Measurements from ENCODE around the gene PPIL4.

PPIL4 gene

DNA sequence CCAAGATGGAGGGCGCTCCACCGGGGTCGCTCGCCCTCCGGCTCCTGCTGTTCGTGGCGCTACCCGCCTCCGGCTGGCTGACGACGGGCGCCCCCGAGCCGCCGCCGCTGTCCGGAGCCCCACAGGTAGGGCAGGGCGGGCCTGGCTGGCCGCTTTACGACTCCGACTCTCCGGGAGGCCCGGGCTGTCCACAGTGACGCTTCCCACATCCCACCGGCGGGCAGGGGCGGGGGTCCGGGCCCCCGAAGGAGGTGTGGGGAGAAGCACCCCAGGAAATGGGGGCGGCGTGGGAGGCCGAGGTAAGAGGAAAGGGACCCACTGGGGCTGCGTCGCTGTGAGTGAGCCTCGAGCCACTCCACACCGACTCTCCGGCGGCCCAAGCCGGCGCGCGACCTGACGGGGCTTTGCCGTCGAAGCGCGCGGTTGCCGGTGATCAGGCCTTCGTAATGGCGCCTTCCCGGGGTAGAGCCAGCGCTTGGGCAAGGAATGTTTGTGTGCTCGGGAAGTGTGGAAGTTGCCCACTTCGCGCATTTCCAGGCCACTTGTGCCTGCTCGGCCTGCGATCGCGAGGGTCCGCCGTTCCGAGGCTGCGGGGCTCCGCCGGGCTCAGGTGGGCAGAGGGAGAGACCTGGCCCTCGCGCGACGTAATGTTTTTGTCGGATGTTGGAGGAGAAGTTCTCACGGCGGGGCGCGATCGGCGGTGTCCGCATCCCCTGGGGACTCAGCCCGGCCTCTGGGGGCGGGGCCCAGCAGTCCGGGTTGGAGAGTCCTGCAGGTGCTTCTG lies 20.8 kb upstream of the PPIL4 start:
- peak overlapping the region; percentile 68; the same call in 1 of the 2 replicates for H3K9ac ChIP-seq
- peak overlapping the region; percentile 36; the same call in 1 of the 2 replicates for H3K27ac ChIP-seq
- no peaks in the 10 kb centered on the region for H4K20me1 ChIP-seq (ENCODE audit: insufficient read depth)
- TF ChIP-seq, protein P1, sequence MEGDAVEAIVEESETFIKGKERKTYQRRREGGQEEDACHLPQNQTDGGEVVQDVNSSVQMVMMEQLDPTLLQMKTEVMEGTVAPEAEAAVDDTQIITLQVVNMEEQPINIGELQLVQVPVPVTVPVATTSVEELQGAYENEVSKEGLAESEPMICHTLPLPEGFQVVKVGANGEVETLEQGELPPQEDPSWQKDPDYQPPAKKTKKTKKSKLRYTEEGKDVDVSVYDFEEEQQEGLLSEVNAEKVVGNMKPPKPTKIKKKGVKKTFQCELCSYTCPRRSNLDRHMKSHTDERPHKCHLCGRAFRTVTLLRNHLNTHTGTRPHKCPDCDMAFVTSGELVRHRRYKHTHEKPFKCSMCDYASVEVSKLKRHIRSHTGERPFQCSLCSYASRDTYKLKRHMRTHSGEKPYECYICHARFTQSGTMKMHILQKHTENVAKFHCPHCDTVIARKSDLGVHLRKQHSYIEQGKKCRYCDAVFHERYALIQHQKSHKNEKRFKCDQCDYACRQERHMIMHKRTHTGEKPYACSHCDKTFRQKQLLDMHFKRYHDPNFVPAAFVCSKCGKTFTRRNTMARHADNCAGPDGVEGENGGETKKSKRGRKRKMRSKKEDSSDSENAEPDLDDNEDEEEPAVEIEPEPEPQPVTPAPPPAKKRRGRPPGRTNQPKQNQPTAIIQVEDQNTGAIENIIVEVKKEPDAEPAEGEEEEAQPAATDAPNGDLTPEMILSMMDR (conservative IDR thresholded peaks at IDR 0.05; ENCODE audit: low read depth, low read length), result no peak
- H3K27me3 ChIP-seq (ENCODE audit: insufficient read depth, low read depth), result peaks cover 27% of the 10 kb centered on the region; the same call in 1 of the 2 replicates
- no peaks in the 10 kb centered on the region for H3K36me3 ChIP-seq (ENCODE audit: insufficient read depth)
- no peaks in the 10 kb centered on the region for H3K79me2 ChIP-seq (ENCODE audit: insufficient read depth, low read depth)
- no peak overlapping the region for H3K4me3 ChIP-seq (IDR thresholded peaks at IDR 0.05; ENCODE audit: insufficient read depth, low read depth, low read length)
- peak overlapping the region; percentile 77 for H3K4me2 ChIP-seq
- H2AFZ ChIP-seq (ENCODE audit: low read depth), result peak overlapping the region; percentile 96
- peaks cover 24% of the 10 kb centered on the region for H3K4me1 ChIP-seq (ENCODE audit: low read depth, poor library complexity, severe bottlenecking)

GRCh38 chr6:149565527-149566409 lies 19.9 kb upstream of the PPIL4 start, which contains the start of gene GINM1:
Gene GINM1, plus strand, starts transcription at chr6:149566375. Its CDS starts 40 bp downstream, at chr6:149566415.
- peaks cover 24% of the 10 kb centered on the region for H3K4me1 ChIP-seq (ENCODE audit: low read depth, poor library complexity, severe bottlenecking)
- peak within 1 kb of the TSS; percentile 68; the same call in 1 of the 2 replicates for H3K9ac ChIP-seq
- no peaks in the 10 kb centered on the region for H4K20me1 ChIP-seq (ENCODE audit: insufficient read depth)
- H3K27me3 ChIP-seq (ENCODE audit: insufficient read depth, low read depth), result peaks cover 35% of the 10 kb centered on the region; the same call in 1 of the 2 replicates
- H3K36me3 ChIP-seq (ENCODE audit: insufficient read depth), result no peaks in the 10 kb centered on the region
- H3K4me2 ChIP-seq, result peak within 1 kb of the TSS; percentile 77
- no peaks in the 10 kb centered on the region for H3K79me2 ChIP-seq (ENCODE audit: insufficient read depth, low read depth)
- H3K27ac ChIP-seq, result peak within 1 kb of the TSS; percentile 36; the same call in 1 of the 2 replicates
- peak within 1 kb of the TSS; percentile 96 for H2AFZ ChIP-seq (ENCODE audit: low read depth)
- H3K4me3 ChIP-seq (IDR thresholded peaks at IDR 0.05; ENCODE audit: insufficient read depth, low read depth, low read length), result no peak within 1 kb of the TSS
- TF ChIP-seq, protein P1 (conservative IDR thresholded peaks at IDR 0.05; ENCODE audit: low read depth, low read length), result peak; percentile 72

DNA sequence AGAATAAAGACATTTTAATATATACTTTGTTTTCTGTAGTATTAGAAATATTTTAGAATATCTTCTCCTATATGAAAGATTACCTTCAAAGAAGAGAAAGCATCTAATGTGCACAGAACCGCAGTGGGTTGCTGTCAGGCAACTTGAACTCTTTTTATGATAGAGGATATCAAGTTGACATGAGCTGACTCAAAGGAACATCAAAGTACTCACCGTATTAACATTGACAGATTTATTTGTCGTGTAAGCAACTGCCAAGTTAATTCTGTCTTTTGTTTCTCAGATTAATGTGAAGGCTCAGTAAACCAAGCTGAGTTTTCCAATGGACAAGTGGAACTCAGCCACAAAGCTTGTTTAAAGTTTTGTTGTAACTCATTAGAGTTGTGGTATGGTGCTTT lies 18.1 kb upstream of the PPIL4 start:
- Histone ChIP-seq H3K4me2 (no peak overlapping the region; the same call in 1 of the 2 replicates), H3K4me1 (ENCODE audit: low read depth, poor library complexity, severe bottlenecking) (peaks cover 24% of the 10 kb centered on the region), H3K27me3 (ENCODE audit: insufficient read depth, low read depth) (peaks cover 35% of the 10 kb centered on the region; the same call in 1 of the 2 replicates), H4K20me1 (ENCODE audit: insufficient read depth) (0 out of 2 replicates have a peak, but pooled peaks cover 3% of the 10 kb centered on the region), H3K27ac (no peak overlapping the region), H3K9ac (no peak overlapping the region), H3K79me2 (ENCODE audit: insufficient read depth, low read depth) (no peaks in the 10 kb centered on the region), H2AFZ (ENCODE audit: low read depth) (no peak overlapping the region), H3K36me3 (ENCODE audit: insufficient read depth) (no peaks in the 10 kb centered on the region), H3K4me3 (IDR thresholded peaks at IDR 0.05; ENCODE audit: insufficient read depth, low read depth, low read length) (no peak overlapping the region)
- TF ChIP-seq, protein P1 (conservative IDR thresholded peaks at IDR 0.05; ENCODE audit: low read depth, low read length), result no peak

DNA sequence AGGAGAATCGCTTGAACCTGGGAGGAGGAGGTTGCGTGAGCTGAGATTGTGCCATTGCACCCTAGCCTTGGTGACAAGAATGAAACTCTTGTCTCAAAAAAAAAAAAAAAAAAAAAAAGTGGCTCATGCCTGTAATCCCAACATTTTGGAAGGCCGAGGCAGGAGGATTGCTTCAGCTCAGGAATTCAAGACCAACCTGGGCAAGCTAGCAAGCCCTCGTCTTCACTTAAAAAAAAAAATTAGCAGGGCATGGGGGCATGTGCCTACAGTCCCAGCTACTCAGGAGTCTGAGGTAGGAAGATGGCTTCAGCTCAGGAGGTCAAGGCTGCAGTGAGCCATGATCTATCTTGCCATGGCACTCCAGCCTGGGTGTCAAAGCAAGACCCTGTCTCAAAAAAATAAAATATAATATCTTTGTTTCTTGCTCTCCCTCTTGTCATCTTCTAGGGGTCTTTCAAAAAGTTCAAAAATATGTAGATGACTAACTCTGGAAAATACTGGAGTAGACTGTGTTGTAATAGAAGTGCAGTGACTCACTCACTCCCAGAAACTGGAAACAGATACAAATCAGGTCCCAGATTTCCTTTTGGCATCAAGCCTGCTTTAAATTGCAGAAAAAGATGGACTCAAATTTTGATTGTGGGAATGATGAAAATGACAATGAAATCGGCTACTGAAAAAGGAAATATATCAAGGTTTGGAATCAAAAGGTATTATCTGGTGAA lies 17.5 kb upstream of the PPIL4 start:
- no peak overlapping the region for H2AFZ ChIP-seq (ENCODE audit: low read depth)
- H3K27me3 ChIP-seq (ENCODE audit: insufficient read depth, low read depth), result peaks cover 35% of the 10 kb centered on the region; the same call in 1 of the 2 replicates
- H3K27ac ChIP-seq, result no peak overlapping the region
- peaks cover 24% of the 10 kb centered on the region for H3K4me1 ChIP-seq (ENCODE audit: low read depth, poor library complexity, severe bottlenecking)
- no peak overlapping the region for H3K4me3 ChIP-seq (IDR thresholded peaks at IDR 0.05; ENCODE audit: insufficient read depth, low read depth, low read length)
- no peak overlapping the region for H3K9ac ChIP-seq
- 0 out of 2 replicates have a peak, but pooled peaks cover 3% of the 10 kb centered on the region for H4K20me1 ChIP-seq (ENCODE audit: insufficient read depth)
- H3K79me2 ChIP-seq (ENCODE audit: insufficient read depth, low read depth), result no peaks in the 10 kb centered on the region
- H3K36me3 ChIP-seq (ENCODE audit: insufficient read depth), result no peaks in the 10 kb centered on the region
- TF ChIP-seq, protein P1 (conservative IDR thresholded peaks at IDR 0.05; ENCODE audit: low read depth, low read length), result no peak
- H3K4me2 ChIP-seq, result no peak overlapping the region

All from KMS-11 (cell line).